ENCODE data around the gene ABCA2.
"Not testable (repeated sequence)": the region's sequence is repeated elsewhere in the genome, so short reads cannot be mapped to it uniquely, and the experiment has no call there.

The ABCA2 gene

DNA sequence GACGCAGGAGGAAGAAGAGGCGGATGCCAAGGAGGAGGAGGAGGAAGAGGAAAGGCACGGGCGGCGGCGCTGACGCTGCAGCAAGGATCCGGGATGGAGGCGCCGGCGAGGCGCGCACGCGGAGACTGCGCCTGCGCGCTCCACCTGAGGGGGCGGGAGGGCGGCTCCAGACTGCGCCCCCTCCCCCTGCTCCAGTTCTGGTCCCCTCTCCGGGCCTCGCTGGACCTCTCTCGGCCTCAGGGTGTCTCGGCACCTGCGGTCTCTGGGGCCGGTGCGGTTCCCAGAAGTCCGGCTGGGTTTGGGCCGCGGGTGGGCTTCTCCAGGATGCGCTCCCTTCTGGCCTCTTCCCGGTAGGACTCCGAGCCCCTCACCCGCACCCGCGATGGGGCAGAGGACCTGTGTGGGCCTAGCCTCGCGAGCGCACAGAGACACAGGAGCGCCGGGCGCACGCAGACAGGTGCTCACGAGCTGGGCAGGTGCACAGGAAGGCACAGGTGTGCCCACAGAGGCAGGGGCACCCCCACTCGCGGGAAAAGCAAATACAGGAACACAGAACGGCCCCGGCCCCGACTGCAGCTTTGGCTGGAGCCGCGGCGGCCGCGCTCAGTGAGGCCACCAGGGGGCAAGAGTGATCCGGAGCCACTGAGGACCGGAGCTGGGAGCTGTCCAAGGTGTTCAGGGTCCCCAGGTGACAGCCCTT lies 18.2 kb upstream of the ABCA2 start, which contains the start of gene NPDC1:
TSS of gene NPDC1 (minus strand) at position 90 of the 700 bp plus-strand sequence. CDS start 188 bp downstream, outside the sequence.
- DNase-seq, result peak; percentile 70

DNA sequence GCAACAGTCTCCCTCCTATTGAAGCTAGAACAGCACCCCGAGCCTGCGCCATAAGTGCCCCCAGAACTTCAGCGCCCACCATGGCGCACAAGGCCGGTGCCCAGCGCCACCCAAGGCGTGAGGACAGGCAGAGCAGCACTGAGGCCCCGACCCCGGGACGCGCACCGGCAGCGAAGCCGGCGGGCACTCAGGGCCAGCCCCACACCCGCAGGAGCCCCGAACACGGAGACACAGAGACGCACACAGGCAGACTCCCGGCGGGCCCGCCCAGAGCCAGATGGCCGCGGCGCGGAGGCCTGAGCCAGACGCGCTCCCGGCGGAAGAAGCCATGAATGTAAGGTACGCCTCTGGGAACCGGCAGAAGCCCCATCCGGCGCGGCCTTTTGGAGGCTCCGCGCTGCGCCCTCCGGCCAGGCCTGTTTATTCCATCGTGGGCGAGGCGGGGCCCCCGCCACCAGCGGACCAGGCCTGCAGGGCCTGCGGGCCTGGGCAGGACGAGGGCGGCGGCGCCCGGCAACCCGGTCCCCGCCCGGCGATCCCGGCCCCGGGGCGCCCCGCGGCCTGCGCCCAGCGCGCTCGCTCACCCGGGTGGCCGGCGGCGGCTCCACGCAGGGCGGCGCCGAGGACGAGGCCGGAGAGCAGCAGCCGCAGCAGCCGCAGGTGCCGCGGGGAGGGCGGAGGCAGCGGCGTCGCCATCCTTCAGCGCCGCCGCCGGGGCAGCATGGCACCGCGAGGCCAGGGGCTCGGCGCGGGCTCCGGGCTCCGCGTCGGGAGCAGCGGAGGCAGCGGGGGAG lies 17.5 kb upstream of the ABCA2 start:
- no peak for DNase-seq

DNA sequence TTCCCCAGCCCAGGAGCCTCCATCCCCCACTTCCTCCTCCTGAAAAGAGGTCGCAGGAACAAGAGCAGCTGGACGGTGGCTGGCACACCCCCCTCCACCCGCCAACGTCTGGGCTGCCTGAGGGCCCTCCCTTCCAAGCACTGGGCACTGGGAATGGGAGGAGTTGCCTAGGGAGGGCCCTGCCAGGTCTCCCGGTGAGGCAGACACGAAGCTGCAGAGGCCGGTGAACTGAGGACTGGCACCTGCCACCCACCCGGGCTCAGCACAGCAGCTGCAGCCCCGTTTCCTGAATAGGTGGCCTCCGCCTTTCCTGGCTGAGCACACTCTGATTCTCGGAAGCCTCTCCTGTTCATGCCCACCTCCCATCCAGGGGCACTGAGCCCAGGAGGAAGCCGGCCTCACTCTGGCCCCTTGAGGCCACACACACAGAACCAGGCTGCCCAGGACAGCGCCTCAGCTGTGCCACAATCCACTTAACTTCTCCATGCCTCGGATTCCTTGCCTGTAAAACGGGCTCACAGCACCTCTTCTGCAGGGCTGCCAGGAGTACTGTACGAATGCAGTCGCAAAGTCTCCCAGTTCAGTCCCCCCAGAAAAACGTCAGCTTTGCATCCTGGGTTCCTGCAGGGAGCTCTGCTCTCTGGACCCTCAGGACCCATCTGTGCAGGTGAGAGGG lies 16.6 kb upstream of the ABCA2 start:
- no peak for DNase-seq

DNA sequence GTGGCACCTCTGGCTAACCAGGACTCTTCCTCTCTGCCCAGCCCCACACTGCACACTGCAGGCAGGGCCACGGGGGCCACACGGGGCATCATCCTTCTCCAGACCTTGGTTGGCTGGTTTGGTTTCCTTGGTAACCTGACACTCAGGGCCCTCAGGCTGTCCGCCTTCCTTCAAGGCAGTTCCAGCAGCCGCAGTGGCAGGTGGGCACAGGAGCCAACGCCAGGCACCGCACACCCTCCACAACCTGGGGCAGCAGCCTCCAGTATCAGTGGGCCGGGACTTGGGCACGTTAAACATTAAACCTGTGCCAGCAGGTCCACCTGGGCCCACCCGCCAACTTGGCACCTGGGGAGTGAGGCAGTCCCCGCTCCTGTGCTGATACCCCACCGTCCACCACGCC lies 16.0 kb upstream of the ABCA2 start:
- DNase-seq, result no peak

DNA sequence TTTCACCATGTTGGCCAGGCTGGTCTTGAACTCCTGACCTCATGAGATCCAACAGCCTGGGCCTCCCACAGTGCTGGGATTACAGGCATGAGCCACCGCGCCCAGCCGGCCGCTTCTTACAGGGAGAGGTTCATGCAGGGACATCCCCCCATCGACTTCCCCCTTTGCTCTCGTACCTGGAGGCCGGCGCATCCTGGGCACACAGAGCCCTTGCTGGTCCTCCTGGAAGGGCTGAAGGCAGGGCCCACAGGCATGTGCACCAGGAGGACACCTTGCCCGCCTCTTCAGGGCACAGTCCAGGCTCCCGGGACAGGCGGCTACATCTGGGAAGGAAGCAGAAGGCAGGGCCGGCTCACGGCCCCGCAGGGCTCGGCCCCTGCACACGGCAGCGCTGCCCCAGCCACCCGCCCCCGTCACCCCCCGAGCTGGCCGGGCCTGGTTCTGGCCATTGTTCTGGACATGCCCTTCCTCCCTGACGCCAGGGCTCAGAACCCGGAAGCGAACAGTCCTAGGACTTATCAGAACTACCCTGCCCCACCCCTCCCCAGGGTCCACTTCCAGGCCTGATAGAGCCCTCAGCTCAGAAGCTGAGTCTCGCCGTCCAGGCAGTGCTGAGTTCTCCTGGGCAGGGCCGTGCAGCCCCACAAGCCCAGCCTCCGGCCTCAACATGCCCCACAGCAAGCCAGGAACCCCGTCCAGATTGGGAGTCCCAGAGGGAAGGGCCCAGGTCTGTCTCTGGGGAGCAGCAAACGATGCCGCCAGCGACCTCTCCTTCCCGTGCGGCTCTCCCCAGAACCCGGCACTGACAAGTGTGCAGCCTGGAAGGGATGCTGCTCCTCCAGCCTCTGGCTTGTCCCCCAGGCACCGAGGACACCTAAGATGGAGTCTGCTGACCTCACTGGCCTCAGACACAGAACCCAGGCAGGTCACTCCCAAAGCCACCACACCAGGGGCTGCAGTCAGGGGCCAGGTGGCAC lies 15.0 kb upstream of the ABCA2 start:
- DNase-seq, result no peak

DNA sequence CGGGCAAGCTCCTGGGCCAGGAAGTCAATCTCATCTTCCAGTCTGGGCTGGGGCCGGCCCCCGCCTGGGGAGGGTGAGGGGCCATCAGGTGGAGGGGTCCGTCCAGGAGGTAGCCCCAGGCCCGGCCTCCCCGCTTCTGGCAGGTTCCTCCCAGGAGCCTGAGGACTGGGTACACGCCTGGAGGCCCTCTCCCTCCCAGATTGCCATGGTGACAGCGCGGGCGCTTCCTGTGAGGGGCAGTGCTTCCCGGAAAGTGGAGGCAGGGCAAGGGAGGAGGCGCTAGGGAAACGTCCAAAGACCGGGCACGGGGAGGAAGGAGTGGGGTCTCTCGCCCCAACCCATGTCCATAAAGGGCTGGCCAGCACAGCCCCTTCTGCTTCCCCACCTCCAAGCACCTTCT lies 13.1 kb upstream of the ABCA2 start:
- no peak for DNase-seq

DNA sequence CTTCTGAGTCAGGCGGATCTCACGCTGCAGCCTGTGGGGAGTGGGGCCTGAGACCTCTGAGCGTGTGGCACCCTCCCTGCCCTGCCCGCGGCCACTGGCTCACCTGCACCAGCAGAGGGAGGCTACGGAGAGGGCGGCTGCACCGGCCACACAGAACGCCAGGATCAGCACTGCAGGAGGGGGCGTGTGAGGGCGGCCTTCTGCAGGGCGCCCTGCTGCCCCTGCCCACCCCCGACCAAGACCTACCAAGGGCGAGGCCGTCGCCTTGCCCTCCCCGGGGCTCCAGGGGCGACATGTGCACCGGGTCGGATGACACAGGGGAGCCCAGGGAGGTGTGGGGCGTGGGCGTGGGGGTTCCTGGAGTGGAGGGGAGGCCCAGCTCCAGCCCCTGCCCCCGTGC lies 12.5 kb upstream of the ABCA2 start:
- DNase-seq, result no peak

DNA sequence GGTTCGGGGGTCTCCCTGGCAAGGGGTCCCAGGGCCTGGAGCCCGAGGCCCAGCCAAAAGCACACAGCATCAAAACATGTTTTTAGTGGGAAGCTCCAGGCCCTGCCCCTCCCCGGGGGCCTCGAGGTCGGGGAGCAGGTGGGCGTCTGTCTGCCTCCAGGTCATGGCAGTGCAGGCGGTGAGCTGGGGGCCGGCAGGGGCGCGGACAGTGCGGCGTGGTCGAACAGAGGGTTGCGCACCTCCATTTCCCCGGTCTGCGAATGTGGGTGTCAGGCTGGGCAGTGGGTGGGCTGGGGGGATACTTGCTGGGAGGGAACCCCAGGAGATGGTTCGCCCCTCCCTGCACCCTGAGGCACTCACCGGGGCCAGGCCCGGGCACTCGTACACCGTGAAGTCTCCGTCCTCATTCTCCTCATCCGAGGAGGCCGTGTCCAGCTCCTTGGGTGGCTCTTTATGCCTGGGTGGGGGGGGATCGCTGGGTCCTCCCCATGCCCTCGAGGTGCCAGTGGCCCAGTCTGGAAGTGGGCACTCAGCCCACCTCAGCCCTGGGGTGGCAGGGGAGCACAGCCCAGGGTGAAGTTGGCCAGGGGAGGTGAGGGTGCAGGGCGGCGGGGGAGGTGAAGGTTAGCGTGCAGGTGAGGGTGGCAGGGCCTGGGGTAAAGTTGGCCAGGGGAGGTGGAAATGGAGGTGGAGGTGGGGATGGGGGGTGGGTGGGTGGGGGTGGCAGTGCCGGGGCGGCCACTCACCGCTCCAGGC lies 11.8 kb upstream of the ABCA2 start:
- DNase-seq, result no peak

DNA sequence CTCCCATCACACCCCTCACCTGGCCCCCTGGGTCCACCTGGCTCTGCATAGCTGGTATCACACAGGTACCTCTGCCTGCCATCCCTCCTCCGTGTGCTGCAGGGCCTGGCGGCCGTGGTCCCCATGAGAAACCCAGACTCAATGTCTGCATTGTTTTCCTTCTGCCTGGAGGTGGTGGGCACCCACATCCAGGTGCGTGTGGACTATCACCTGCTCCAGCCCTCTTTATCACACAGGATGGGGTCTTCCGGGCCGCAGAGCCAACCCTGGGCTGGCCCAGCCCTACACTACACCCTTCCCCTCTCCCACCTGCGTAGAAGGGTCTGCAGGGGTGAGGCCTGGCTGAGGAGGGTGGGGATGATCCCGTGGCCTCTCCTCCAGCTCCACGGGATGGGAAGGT lies 10.9 kb upstream of the ABCA2 start:
- DNase-seq, result no peak

DNA sequence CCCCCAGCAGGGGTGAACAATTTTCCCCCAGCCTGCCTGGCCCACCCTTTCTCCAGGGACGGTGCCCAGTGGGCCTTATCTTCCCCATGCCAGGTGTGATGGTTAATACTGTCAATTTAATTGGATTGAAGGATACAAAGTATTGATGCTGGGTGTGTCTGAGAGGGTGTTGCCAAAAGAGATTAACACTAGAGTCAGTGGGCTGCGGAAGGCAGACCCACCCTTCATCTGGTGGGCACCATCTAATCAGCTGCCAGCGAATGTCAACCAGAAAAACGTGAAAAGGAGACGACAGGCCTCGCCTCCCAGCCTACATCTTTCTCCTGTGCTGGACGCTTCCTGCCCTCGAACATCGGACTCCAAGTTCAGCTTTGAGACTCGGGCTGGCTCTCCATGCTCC lies 9.4 kb upstream of the ABCA2 start:
- DNase-seq, result no peak

DNA sequence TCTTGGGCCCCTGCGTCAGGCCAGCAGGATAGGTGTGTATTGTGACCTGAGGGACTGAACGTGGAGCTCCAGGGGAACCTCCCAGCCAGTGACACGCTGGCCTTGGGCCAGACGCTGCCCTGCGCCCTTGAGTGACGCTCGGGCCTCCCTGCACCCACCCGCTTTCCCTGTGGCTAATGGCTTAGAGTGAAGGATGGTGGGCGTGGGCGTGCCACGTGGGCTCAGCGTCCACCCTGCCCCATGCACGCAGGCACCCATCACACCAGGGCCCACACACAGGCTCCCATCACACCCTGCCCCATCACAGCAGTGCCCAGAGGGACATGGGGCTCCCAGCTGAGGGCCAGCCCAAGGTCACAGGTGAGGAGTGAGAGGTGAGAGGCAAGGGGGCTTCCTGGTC lies 9.0 kb upstream of the ABCA2 start:
- DNase-seq, result no peak

DNA sequence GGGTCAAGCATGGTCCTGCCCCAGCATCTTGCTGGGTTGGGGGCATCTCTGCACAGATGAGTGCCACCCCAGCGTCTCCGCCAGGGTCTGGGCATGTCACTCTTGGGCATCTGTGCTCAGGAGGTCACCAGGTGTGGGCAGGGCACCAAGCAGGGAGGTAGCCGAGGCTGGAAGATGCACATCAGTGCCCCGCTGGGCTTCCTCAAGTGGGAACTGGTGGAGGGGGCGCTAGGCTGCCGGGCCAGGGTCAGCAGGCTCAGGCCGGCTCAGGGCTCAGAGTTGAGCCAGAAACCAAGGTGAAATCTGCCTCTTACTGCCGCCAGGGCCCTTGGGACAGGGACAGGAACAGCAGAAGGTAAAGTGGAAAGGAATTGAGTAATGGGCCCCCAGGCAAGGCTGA lies 7.9 kb upstream of the ABCA2 start:
- no peak for DNase-seq

DNA sequence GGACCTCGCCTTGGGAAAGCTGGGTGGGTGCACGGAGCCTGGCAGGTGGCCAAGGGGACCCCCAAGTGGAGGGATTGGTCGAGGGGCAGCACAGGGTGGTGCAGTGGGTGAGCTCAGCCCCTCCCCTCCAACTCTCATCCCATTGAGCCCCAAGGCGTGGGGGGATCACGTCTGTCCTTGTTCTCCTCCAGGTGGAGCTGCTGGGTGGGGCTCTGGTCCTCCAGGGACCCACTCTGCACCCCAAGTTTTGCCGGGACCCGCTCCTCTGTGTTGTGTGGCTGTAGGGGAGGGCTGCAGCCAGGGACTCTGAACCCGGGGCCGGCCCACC lies 7.4 kb upstream of the ABCA2 start:
- DNase-seq, result no peak

DNA sequence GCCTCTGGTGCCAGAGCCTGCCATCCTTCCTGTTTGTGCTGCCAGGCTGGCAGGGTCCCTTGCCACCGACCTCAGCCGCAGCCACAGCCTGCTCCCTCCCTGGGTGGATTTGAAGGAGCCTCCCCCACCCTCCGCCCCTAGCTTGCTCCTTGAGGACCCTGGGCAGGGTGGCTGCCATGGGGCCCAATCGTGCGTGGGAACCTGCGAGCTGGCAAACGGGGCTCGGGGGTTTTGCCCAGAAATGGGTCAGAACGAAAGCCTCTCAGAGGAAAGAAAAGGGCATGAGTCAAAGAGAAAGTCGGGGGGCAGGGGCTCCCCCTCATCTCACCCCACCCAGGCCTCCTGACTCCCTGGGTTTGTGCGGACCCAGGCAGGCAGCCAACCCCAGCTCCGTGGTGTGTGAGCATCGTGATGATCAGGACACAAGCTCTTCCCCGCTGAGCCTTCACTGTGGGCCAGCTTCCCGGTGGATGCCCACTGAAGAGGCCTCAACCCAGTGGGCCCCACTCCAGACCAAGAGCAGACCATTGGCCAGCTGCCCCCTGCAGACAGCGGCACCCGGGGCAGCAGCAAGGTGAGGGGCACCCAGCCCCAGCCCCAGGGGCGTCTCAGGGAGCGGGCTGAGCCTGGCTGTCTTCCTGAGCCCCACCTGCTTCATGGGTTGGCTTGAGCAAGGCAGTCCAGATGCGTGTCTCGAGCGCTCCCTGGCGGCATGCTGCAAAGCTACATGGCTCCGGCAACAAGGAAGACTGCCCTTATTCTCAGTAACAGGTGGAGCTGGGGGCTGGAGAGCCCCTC lies 6.9 kb upstream of the ABCA2 start:
- DNase-seq, result peak; percentile 74

DNA sequence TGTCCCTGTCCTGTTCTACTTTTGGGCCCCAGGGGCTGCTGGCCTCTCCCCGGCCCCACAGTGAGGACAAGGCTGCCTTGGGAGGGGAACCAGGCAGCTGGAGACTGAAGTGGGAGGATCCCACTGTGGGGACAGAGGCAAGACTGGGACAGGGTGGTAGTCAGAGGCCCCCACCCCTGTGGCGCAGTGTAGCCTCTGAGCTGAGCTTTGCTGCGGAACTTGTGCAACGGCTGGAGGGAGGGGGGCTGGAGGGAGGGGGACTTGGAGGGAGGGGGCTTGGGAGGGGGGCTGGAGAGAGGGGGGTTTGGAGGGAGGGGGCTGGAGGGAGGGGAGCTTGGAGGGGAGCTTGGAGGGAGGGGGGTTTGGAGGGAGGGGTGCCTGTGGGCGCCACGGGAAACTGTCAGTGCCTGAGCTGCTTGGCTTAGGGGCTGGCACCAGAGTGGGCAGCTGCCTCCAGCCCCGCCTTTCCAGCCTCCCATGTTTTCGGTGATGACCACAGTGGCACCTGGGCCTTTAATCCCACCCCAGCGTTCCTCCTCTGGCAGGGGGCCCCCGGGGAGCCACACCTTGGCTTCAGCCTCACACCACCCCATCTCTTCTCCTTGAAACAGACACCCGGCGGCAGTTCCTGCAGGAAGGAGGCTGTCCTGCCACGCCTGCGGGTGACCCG lies 6.1 kb upstream of the ABCA2 start:
- no peak for DNase-seq

DNA sequence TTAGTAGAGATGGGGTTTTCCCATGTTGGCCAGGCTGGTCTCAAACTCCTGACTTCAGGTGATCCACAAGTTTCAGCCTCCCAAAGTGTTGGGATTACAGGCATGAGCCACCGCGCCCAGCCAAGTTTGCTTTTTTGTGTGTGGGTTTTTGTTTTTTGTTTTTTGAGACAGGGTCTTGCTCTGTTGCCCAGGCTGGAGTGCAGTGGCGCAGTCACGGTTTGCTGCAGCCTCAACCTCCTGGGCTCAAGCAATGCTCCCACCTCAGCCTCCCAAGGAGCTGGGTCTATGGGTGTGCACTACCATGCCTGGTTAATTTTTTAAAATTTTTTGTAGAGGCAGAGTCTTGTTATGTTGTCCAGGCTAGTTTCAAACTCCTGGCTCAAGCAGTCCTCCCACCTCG lies 5.4 kb upstream of the ABCA2 start:
- not testable (repeated sequence) for DNase-seq

DNA sequence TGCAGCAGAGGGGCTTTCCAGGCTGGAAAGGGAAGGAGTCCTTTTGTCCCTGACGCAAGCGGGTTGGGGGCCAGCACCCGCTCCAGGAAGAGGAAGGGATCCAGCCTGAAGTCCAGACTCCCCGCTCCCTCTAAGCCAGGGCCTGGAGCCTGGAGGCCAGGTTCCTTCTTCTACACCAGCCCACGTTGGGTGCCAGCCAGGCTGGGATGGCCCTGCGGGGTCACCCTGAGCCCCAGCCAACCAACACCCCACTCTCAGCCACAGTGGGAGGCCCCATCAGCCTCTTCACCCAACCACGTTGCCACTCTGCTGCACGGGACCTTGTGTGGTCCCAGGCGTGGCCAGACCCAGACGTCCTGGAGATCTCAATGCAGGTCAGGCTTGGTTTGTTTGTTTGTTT lies 4.8 kb upstream of the ABCA2 start:
- DNase-seq, result no peak

DNA sequence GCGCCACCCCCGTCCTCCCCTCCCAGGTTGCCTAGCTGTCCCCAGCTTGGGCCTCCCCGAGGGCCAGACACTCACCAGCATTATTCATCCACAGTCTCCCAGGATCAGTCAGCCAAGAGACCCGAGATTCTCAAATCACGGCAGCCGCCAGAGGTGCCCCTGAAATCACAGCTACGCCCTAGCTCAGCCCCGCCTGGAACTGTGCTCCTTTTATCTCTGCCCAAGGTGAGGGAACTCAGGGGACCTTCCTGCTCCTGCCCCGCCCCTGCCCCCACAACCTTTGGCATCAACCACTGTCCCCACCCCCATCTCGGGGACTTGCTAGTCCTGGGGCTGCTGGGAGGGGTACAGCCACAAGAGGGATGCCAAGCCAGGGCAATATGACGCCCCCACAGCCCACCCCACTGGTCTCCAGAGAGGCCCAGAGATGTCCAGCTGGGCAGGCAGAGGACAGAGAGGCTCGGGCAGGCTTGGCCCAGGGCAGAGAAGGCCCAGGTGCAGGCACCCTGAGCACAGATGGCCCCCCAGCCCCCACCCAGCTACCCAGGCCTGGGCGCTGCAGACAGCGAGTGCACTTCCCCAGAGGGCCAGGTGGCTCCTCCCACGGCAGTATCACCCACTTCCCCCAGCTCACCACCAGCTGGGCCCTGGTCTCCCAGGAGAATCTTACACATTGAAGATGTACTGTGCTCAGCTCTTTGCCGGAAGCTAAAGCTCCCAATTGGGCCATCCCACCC lies 4.0 kb upstream of the ABCA2 start, which contains the start of gene FUT7:
TSS of gene FUT7 (minus strand) at position 185 of the 737 bp plus-strand sequence. CDS start at position 88, 97 bp downstream.
- DNase-seq, result no peak

Data from kidney glomerular epithelial cell (primary cell).